GM19025 (cell line): ENCODE data around the gene RBAK.
"Not testable (repeated sequence)": the region's sequence is repeated elsewhere in the genome, so short reads cannot be mapped to it uniquely, and the experiment has no call there.

ENCODE experiments used
- ATAC-seq: cut with Tn5 transposase; IDR thresholded peaks from one replicate; pipeline ENCODE4 v1.9.1; 2021; ENCODE audit warnings: mild to moderate bottlenecking, low read depth, moderate library complexity; ENCODE audit not compliant: unreplicated experiment

Gene RBAK

GRCh38 chr7:5047127-5047526 is 1.5 kb downstream of the RBAK start:
- not testable (repeated sequence) for ATAC-seq

- no peak for ATAC-seq
These were observed 5.0 kb downstream of the RBAK start for GRCh38 chr7:5050676-5051075.

- not testable (repeated sequence) for ATAC-seq
These were observed 6.1 kb downstream of the RBAK start for GRCh38 chr7:5051731-5052130.

GRCh38 chr7:5053175-5053574 is 7.5 kb downstream of the RBAK start:
- no peak for ATAC-seq

- no peak for ATAC-seq
These were observed 18.0 kb downstream of the RBAK start for GRCh38 chr7:5063698-5064097.

GRCh38 chr7:5064391-5065106 is 18.9 kb downstream of the RBAK start:
- no peak for ATAC-seq

GRCh38 chr7:5065107-5065407 is 19.4 kb downstream of the RBAK start:
- ATAC-seq, result no peak

- ATAC-seq, result no peak
These were observed 22.9 kb downstream of the RBAK start for GRCh38 chr7:5068521-5068920.

GRCh38 chr7:5070206-5070605 is 24.5 kb downstream of the RBAK start:
- no peak for ATAC-seq

GRCh38 chr7:5075187-5075586 is 29.5 kb downstream of the RBAK start:
- not testable (repeated sequence) for ATAC-seq

- no peak for ATAC-seq
These were observed 32.1 kb downstream of the RBAK start for GRCh38 chr7:5077740-5078139.

GRCh38 chr7:5082806-5083205 is 37.1 kb downstream of the RBAK start:
- ATAC-seq, result no peak

- ATAC-seq, result no peak
These were observed 37.7 kb downstream of the RBAK start for GRCh38 chr7:5083311-5083711.

GRCh38 chr7:5086256-5086655 is 40.6 kb downstream of the RBAK start:
- ATAC-seq, result no peak

- not testable (repeated sequence) for ATAC-seq
These were observed 42.7 kb downstream of the RBAK start for GRCh38 chr7:5088228-5088833.

GRCh38 chr7:5088906-5089305 is 43.2 kb downstream of the RBAK start:
- no peak for ATAC-seq

- no peak for ATAC-seq
These were observed 48.3 kb downstream of the RBAK start for GRCh38 chr7:5093948-5094347.

GRCh38 chr7:5094641-5095040 is 49.0 kb downstream of the RBAK start:
- ATAC-seq, result no peak

- ATAC-seq, result no peak
These were observed 70.7 kb downstream of the RBAK start for GRCh38 chr7:5116359-5116758.

- no peak for ATAC-seq
These were observed 71.7 kb downstream of the RBAK start for GRCh38 chr7:5117095-5117970.
